H7 (cell line): ENCODE results near the gene RPL36AL. TPM values are rescaled to one million over a fixed set of nuclear protein-coding genes. Genes with fewer than 3 reads are reported as not detected.
"Not testable (repeated sequence)": the region's sequence is repeated elsewhere in the genome, so short reads cannot be mapped to it uniquely, and the experiment has no call there.

Experiments used
- DNase-seq: peaks from one replicate; pipeline ENCODE4 v3.0.0; 2012
- H3K27me3 ChIP-seq: 2 replicates; pipeline ENCODE4 v1.6.0; 2011; ENCODE audit warnings: mild to moderate bottlenecking, low read length; ENCODE audit not compliant: control insufficient read depth, insufficient read depth
- H3K36me3 ChIP-seq: replicated peaks from 2 replicates; pipeline ENCODE4 v1.5.1; 2011; ENCODE audit warnings: low read length; ENCODE audit not compliant: control insufficient read depth, insufficient read depth
- H3K4me3 ChIP-seq: 2 replicates; pipeline ENCODE4 v1.5.1; 2011; ENCODE audit warnings: low read depth, mild to moderate bottlenecking, control low read depth, low read length, moderate library complexity; ENCODE audit not compliant: insufficient read depth
- total RNA-seq: library from RNA; depleted of rRNA; stranded (reverse); fragments of >200 nt; shearing (Covaris generic); gene quantifications from 2 replicates; pipeline ENCODE4 v1.2.3, GENCODE V29; 2014; rRNA removed

Gene RPL36AL
- total RNA-seq: 145 and 167 TPM in 2 replicates

GRCh38 chr14:49620182-49621113, at the start of gene RPL36AL, which contains the start of gene MGAT2:
RPL36AL (minus strand) TSS chr14:49620626; CDS start chr14:49619104, 1,522 bp downstream.
MGAT2 (plus strand) TSS chr14:49620799; CDS start chr14:49621269, 470 bp downstream.
- no peaks in the 10 kb centered on the region for H3K27me3 ChIP-seq
- peak; percentile 99 for DNase-seq
- peak within 1 kb of the TSS; percentile 91 for H3K4me3 ChIP-seq
- H3K36me3 ChIP-seq: peaks cover 5% of the 10 kb centered on the region

- no peak for DNase-seq
- Histone ChIP-seq H3K4me3 (no peak overlapping the region), H3K27me3 (no peaks in the 10 kb centered on the region)
These were observed 39.4 kb upstream of the RPL36AL start for GRCh38 chr14:49659526-49660455.

GRCh38 chr14:49657500-49657899, 37.1 kb upstream of the RPL36AL start:
- not testable (repeated sequence) for H3K4me3 ChIP-seq, DNase-seq, H3K36me3 ChIP-seq, H3K27me3 ChIP-seq

More at GRCh38 chr14:49659526-49660455, 39.4 kb upstream of the RPL36AL start:
- H3K36me3 ChIP-seq: no peaks in the 10 kb centered on the region; the same call in 1 of the 2 replicates

- DNase-seq: no peak
- Histone ChIP-seq H3K4me3 (no peak overlapping the region), H3K27me3 (no peaks in the 10 kb centered on the region), H3K36me3 (peaks cover 3% of the 10 kb centered on the region)
These were observed 34.1 kb upstream of the RPL36AL start for GRCh38 chr14:49654511-49654910.

- Histone ChIP-seq H3K36me3 (peaks cover 3% of the 10 kb centered on the region), H3K4me3 (no peak overlapping the region), H3K27me3 (no peaks in the 10 kb centered on the region)
- no peak for DNase-seq
These were observed 33.1 kb upstream of the RPL36AL start for GRCh38 chr14:49653508-49653907.

- H3K27me3 ChIP-seq: no peaks in the 10 kb centered on the region
- H3K4me3 ChIP-seq: no peak overlapping the region
- no peak for DNase-seq
- H3K36me3 ChIP-seq: peaks cover 3% of the 10 kb centered on the region
These were observed 21.7 kb upstream of the RPL36AL start for GRCh38 chr14:49642163-49642562.

GRCh38 chr14:49641697-49642129, 21.3 kb upstream of the RPL36AL start:
- Histone ChIP-seq H3K27me3 (no peaks in the 10 kb centered on the region), H3K36me3 (peaks cover 4% of the 10 kb centered on the region; the same call in 1 of the 2 replicates), H3K4me3 (no peak overlapping the region)
- DNase-seq: no peak

- Histone ChIP-seq H3K4me3 (no peak overlapping the region), H3K27me3 (no peaks in the 10 kb centered on the region), H3K36me3 (peaks cover 6% of the 10 kb centered on the region)
- DNase-seq: no peak
These were observed 20.4 kb upstream of the RPL36AL start for GRCh38 chr14:49640540-49641417.

GRCh38 chr14:49637534-49638078, 17.2 kb upstream of the RPL36AL start:
- DNase-seq: no peak
- H3K27me3 ChIP-seq: no peaks in the 10 kb centered on the region
- no peak overlapping the region for H3K4me3 ChIP-seq
- peaks cover 6% of the 10 kb centered on the region; the same call in 1 of the 2 replicates for H3K36me3 ChIP-seq

- no peak overlapping the region for H3K4me3 ChIP-seq
- H3K27me3 ChIP-seq: no peaks in the 10 kb centered on the region
- no peak for DNase-seq
- peaks cover 6% of the 10 kb centered on the region; the same call in 1 of the 2 replicates for H3K36me3 ChIP-seq
These were observed 16.4 kb upstream of the RPL36AL start for GRCh38 chr14:49636866-49637265.

GRCh38 chr14:49634547-49635334, 14.3 kb upstream of the RPL36AL start, which contains the start of gene DNAAF2:
DNAAF2 (minus strand) TSS chr14:49635244; CDS start chr14:49635149, 95 bp downstream.
- peak within 1 kb of the TSS; percentile 99 for H3K4me3 ChIP-seq
- H3K36me3 ChIP-seq: peaks cover 6% of the 10 kb centered on the region; the same call in 1 of the 2 replicates
- H3K27me3 ChIP-seq: no peaks in the 10 kb centered on the region
- DNase-seq: peak; percentile 81

GRCh38 chr14:49633640-49634546, 13.5 kb upstream of the RPL36AL start:
- H3K36me3 ChIP-seq: peaks cover 6% of the 10 kb centered on the region; the same call in 1 of the 2 replicates
- no peaks in the 10 kb centered on the region for H3K27me3 ChIP-seq
- DNase-seq: peak; percentile 98
- H3K4me3 ChIP-seq: peak overlapping the region; percentile 99
